Suppressor macrophage treated with lipopolysaccharide for 1 hour (primary cell): ENCODE results near the gene PRAF2.

Source experiments
- DNase-seq, 3 donors: peaks; one replicate each; pipeline ENCODE4 v3.0.0-alpha.2; 2020 to 2022

The PRAF2 gene

GRCh38 chrX:49073601-49074575 is at the start of gene PRAF2:
Gene PRAF2, minus strand, starts transcription at chrX:49074002. Its CDS starts 15 bp downstream, at chrX:49073987.
- DNase-seq = peak; percentile 74 to 81 (median 76)

- DNase-seq = no peak
These were observed 48.7 kb upstream of the PRAF2 start for GRCh38 chrX:49122499-49122898.

- DNase-seq = peak in 1 of 3 donors; percentile 4
These were observed 46.3 kb upstream of the PRAF2 start for GRCh38 chrX:49120091-49120490.

DNA sequence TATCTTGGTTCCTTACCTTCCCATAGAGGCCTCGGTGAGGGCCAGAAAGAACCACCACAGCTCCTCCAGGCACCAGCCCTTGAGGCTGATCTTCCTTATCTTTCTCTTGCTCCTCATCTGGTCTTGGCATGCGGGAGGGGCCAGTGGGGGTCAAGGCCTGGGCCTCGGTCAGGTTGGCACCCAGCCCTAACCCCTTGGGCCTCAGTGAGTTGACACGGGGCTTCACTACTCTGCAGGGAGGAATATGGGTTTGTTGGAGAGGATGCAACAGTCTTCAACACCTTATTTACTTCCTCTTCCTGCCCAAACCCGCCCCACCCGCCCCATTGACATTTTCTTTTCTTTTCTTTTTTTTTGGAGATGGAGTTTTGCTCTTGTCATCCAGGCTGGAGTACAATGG is 43.8 kb upstream of the PRAF2 start:
- no peak for DNase-seq

DNA sequence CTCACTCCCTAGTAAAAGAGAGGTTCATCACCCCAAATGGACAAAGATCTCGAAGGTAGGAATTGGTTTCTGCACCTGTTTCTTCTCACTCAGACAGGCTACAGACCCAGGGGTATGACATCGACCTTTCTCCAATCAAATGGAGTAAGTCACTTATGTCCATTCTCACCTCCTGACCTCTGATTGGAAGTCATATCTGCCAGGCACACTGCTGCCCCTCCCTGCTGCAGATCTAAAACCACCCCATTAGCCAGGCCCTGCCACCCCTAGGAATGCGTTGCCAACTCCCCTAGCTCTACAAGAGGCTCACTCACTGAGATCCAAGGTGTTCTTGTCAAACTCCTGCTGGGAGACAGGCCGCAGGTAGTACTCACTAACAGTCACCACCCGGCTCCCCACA is 42.9 kb upstream of the PRAF2 start:
- no peak for DNase-seq

- DNase-seq = no peak
These were observed 42.3 kb upstream of the PRAF2 start for GRCh38 chrX:49116076-49116475.

DNA sequence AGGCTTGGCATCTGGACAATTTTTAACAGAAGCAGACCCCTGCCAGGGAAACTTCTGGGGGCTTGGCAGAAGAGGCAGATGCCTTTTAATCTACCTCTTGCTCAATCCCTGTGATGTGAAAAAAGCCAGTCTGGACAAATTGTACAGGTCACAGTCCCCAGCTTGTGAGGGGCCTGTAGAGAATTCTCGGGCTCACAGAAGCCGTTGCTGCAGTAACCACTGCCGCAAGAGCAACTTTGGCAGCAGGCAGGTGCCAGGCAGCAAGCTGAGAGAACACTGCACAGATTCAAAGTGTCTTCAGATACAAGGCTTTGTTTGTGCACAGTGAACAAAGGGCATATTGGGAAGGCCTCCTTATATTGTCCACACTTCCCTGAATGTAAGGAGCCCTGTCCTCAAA is 38.0 kb upstream of the PRAF2 start:
- DNase-seq = no peak

DNA sequence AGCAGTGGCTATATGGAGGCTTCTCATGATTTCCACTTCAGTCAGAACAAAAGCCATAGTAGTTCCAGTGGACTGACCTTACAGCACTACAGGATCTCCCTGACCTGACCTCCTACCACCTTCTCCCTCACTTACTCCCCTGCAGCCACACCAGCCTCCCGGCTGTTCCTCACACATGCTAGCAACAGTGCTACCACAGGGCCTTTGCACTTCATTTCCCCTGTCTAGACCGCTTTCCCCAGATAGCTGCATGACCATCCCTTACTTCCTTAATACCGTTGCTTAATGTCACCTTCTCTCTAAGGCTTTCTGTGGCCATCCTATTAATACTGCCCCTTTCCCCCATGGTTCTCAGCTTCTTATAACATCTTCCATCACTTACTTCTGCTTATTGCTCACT is 36.6 kb upstream of the PRAF2 start:
- DNase-seq = no peak

DNA sequence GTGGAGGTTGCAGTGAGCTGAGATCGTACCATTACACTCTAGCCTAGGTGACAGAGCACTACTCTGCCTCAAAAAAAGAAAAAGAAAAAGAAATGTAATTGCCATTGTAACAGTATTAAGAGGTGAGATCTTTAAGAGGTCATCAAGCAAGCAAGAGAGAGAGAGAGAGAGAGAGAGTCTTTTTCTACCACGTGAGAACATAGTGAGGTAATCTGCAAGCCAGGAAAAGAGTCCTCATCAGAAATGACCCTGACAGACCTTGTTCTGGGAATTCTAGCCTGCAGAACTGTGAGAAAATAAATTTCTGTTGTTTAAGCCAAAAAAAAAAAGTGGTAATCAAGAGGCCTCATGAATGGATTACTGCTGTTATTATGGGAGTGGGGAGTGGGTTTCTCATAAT is 34.8 kb upstream of the PRAF2 start:
- DNase-seq = no peak

DNA sequence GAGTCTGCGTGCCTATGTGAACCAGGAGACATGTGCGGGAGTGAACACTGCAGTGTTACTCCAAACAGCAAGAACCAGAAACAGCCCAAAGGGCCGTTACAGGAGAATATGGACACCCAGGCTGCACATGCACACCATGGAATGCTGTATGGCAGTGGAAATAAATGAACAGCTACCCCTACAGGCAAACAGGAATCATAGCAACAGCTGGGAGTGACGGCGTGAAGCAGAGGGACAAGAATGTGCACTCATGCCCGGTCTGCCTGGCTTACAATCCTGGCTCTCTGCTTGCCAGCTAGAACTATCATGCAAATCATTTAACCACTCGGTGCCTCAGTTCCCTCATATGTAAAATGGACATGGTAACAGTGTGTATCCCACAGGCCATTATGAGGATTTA is 33.1 kb upstream of the PRAF2 start:
- DNase-seq = peak; percentile 16 to 26 (median 20)

DNA sequence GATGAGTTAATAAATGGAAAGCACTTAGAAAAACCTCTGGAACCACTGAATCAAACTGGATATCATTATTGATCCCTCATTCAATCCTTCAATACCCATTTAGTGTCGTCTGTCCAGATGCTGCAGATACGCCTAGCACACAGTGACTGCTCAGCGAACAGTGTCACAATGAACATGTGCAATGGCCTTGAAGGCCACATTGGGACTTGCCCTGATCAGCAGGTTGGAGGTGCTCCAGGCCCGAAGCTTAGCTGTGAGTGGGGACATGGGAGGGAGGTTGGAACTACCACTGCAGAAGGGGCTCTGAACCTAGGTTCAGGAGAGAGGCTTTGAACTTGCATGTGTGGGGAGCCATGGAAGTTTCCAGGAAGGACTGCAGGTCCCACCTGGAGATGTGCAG is 32.5 kb upstream of the PRAF2 start:
- no peak for DNase-seq

DNA sequence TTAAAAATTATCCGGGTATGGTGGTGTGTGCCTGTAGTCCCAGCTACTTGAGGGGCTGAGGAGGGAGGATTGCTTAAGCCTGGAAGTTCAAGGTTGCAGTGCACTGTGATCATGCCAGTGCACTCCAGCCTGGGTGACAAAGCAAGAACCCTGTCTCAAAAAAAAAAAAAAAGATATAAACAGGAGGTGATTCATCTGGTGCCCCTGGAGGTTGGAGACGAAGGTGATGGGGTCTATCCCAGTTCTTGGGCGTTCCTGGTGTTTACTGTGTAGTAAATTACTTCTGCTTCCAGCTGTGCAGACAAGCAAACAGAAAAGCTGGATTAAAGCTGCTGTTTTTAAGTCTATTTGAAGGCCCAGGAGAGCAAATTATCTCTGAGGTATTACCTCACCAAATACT is 29.8 kb upstream of the PRAF2 start:
- no peak for DNase-seq

DNA sequence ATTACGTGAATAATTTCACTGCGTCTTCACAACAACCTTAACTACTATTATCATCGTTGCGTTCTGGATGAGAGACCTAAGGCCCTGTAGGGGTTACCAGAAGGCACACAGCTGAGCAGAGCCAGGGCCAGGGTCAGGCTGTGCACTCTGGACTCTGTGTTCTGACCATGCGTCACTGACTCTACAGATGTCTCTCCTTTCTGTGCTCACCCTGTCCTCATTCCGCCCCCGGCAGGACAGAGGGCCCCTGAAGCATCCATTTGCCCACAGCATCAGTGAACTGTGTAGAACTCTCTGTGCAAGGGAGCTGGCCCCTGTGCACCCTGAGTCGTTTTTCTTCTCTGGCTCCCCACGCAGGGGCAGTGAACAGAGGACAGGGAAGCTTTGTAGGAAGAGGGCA is 28.4 kb upstream of the PRAF2 start:
- no peak for DNase-seq

DNA sequence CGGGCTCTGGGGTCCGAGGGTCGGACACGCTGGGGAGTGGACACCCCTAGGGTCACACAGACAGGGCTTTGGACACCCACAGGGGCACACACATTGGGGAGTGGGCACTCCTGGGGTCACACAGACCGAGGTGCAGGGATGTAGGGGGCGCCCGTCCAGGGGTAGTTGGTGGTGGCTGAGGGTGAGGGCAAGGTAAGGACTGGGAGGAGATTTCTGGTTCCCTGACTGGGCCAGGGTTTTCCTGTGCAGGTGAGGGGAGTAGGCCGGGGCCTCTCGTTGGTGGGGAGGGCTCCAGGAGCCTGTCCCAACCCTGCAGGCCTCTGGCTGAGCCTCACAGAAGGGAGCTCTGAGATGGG is 27.8 kb upstream of the PRAF2 start:
- no peak for DNase-seq

DNA sequence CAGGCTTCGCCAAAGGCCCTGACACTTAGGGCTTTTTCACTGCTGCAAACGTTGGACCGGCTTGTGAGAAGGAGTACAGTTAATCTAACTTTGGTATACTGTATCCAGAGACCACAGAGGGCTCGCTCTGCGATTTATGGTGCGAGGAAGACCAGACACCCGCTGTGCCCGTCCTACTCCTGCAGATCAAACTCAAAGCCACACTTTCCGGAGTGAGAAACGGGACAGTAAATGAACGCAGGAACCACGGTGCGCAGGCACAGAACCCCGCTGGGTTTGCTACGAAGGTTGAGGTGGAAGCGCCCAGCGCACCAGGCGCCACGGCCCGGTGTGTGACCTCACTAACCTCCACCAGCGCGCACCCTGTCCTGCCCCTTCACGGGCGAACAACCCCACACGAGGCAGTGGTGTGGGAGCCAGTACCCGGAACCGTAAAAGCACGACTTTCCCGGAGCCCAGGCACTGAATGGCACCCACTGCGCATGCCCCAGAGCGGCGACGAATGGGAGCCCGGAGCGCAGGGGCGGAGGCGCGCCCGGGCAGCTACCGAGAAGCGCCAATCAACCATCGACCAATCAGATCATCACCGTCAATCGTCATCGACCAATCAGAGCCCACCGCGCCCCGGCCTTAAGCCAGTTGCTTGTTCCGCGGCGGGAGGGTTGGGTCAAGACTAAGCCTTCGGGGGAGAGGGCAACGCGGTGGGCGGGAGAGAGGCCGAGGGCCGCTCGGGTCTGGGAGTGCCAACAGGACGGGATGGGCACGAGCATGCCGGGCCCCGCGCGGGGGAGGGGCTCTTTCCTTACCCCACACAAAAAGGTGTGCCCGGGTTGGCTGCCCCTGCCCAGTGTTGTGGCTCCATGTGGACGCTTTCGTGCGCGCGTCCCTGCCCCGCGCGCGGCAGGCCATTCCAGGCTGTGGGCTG is 27.2 kb upstream of the PRAF2 start:
- peak; percentile 93 to 94 (median 93) for DNase-seq

DNA sequence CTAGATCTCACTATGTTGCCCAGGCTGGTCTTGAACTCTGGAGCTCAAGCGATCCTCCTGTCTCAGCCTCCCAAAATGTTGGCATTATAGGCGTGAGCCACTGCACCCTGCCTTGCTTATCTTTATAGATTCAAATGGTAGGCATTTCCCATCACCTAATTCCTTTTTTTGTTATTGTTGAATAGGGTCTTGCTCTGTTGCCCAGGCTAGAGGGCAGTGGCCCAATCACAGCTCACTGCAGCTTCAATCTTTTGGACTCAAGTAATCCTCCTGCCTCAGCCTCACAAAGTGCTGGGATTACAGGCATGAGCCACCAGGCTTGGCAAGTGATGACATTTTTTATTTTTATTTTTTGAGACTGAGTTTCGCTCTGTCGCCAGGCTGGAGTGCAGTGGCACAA is 22.6 kb upstream of the PRAF2 start:
- no peak for DNase-seq

DNA sequence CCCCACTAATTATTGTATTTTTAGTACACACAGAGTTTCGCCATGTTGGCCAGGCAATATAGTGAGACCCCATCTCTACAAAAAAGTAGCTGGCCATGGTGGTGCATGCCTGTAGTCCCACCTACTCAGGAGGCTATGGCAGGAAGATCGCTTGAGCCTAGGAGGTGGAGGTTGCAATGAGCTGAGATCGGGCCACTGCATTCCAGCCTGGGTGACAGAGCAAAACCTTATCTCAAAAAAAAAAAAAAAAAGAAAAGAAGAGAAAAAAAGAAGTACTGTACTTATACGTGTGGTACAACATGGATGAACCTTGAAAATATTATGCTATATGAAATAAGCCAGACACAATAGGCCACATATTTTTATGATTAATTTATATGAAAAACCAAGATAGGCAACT is 15.8 kb upstream of the PRAF2 start:
- no peak for DNase-seq

GRCh38 chrX:49082271-49082871 is 8.6 kb upstream of the PRAF2 start:
- no peak for DNase-seq

DNA sequence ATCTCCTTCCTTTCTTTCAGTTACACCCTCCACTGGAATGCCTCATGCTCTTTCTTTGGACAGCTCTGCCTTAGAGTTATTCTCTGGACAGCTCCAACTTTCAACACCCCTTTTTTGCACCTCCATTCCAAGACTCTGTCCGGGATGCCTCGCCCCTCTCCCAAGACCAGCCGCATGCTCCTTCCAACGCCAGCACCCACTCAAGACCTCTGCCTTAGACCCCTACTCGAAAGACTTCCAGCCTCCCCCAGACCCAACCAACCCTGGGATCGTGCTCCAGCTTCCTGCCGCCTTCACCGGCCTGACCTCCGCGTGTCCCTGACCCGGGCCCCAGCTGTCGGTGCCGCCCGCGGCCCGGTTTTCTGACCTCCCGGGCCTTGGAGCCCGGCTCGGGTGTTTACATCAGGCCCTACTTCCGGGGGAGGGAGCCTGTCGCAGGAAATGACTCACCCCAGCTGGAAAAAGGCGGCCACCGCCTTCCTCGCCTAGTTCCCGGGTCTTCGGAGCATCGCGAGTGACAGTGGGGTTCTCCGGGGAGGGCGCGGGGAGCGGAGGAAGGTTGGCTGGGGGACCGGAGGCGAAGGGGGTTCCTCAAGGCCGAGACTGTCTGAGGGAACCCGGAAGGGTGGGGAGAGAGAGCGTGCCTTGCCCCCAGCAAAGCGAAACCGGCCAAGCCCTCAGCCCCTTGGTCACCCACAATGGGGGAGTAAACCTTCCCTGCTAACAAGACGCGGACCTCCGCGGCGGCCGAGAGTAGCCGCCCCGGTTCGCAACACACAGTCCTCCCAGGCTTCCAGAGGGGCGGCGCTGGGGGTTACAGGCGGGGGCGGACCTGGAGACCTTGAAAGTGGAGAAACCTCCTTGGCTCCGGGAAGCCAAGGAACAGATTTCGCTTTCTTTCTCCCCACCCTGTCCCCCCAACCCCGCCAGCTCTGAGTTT is 6.0 kb upstream of the PRAF2 start, which contains the start of gene WDR45:
Gene WDR45 (minus strand): TSS at position 399 of the 940 bp plus-strand sequence. CDS start 1,792 bp downstream, outside the sequence.
- peak; percentile 73 to 85 (median 79) for DNase-seq

DNA sequence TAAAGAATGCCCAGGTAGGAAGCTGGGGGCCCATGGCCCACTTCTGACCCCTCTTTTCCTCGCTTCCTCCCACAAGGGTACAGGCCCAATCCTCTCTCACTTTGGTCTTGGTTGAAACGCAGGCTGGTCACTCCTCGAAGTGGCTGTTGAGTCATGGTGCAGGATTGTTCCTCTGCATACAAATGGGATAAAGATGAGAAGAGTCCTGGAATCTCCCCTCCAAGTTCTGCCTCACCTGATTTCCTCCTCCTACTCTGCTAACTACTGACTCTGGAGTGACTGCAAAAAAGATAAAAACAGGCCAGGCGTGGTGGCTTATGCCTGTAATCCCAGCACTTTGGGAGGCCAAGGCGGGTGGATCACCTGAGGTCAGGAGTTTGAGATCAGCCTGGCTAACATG is 4.1 kb upstream of the PRAF2 start:
- no peak for DNase-seq

- DNase-seq = no peak
These were observed 1.5 kb upstream of the PRAF2 start for GRCh38 chrX:49075347-49075746.

DNA sequence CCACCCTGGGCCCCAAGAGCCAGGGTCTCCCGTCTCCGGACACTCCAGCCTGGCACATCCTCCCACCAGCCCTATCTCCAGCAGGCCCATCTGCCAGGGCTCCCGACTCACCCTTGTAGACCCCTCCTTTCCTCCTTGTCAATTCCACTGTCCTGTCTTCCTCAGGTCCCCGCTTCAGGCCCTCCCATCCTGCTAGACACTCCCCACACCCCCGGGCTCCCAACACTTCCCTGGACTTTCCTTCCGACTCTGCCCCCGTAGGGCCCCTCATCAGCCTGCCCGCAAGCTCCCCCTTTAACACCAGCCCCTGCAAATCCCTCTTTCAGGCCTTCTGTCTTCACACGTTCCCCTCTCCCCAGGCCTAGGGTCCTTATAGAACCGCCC is 1.1 kb downstream of the PRAF2 start:
- DNase-seq = no peak
